Measurements from ENCODE around the gene CD22.

CD22 gene

GRCh38 chr19:35315883-35316282 lies 13.1 kb upstream of the CD22 start:
- DNase-seq, result no peak

- no peak for DNase-seq
These were observed 12.4 kb upstream of the CD22 start for GRCh38 chr19:35316560-35316959.

GRCh38 chr19:35317464-35318043 lies 11.4 kb upstream of the CD22 start:
- DNase-seq, result no peak

- no peak for DNase-seq
These were observed 10.1 kb upstream of the CD22 start for GRCh38 chr19:35318679-35319448.

GRCh38 chr19:35320065-35320713 lies 8.8 kb upstream of the CD22 start:
- no peak for DNase-seq

- no peak for DNase-seq
These were observed 7.7 kb upstream of the CD22 start for GRCh38 chr19:35321291-35321690.

- no peak for DNase-seq
These were observed 7.0 kb upstream of the CD22 start for GRCh38 chr19:35322014-35322413.

- peak; percentile 16 for DNase-seq
These were observed 1.3 kb upstream of the CD22 start for GRCh38 chr19:35327642-35328041.

- DNase-seq, result no peak
These were observed 336 bp downstream of the CD22 start for GRCh38 chr19:35329323-35329722.

GRCh38 chr19:35330475-35330874 lies 1.5 kb downstream of the CD22 start:
- no peak for DNase-seq

- no peak for DNase-seq
These were observed 2.7 kb downstream of the CD22 start for GRCh38 chr19:35331551-35332214.

- DNase-seq, result no peak
These were observed 3.8 kb downstream of the CD22 start for GRCh38 chr19:35332817-35333216.

GRCh38 chr19:35334144-35334753 lies 5.3 kb downstream of the CD22 start:
- DNase-seq, result no peak

GRCh38 chr19:35336166-35336955 lies 7.4 kb downstream of the CD22 start:
- no peak for DNase-seq

GRCh38 chr19:35337097-35337983 lies 8.4 kb downstream of the CD22 start:
- DNase-seq, result no peak

- no peak for DNase-seq
These were observed 9.0 kb downstream of the CD22 start for GRCh38 chr19:35337984-35338296.

- DNase-seq, result no peak
These were observed 11.4 kb downstream of the CD22 start for GRCh38 chr19:35340431-35340830.

- no peak for DNase-seq
These were observed 12.0 kb downstream of the CD22 start for GRCh38 chr19:35341006-35341405.

GRCh38 chr19:35341565-35342225 lies 12.7 kb downstream of the CD22 start:
- no peak for DNase-seq

- DNase-seq, result peak; percentile 11
These were observed 13.4 kb downstream of the CD22 start for GRCh38 chr19:35342430-35342829.

GRCh38 chr19:35344511-35345031 lies 15.6 kb downstream of the CD22 start:
- no peak for DNase-seq

All from NCI-H69 (cell line).